Spleen (tissue), 7 donors: ENCODE measurements around the gene NPW.

ENCODE experiments used
- CTCF ChIP-seq, 11 experiments: fragments of 200-600 bp in 7 of 11; fragments of 450-650 bp in 4 of 11; sonication (generic) in 4 of 11; IDR thresholded peaks in 8 of 11; conservative IDR thresholded peaks in 3 of 11; 1 replicate in 7 of 11; 2 replicates in 4 of 11; pipeline versions ENCODE4 v1.4.0 to v1.8.0; 2016 to 2021; ENCODE audit warnings: antibody characterized with exemption in 11 of 11, inconsistent platforms in 4 of 11, mild to moderate bottlenecking in 1 of 11
- POLR2A ChIP-seq, 3 donors: fragments of 450-650 bp; IDR thresholded peaks; one replicate each; pipeline ENCODE4 v1.5.1; 2017; ENCODE audit warnings: antibody characterized with exemption in 3 of 3, mild to moderate bottlenecking in 1 of 3
- POLR2AphosphoS5 ChIP-seq, 3 donors: sonication (generic); formaldehyde crosslinking; IDR thresholded peaks; one replicate each; pipeline ENCODE4 v1.5.1; 2017; ENCODE audit warnings: antibody characterized with exemption in 3 of 3
- donor health status: DM: no; HTN: no; CAD: no; lungs with moderate emphysema.
- donor health status: DM: no; HTN: no; CAD: no.
- donor health status: DM: no; HTN: no; CAD: no.

- no peak for TF ChIP-seq CTCF (IDR thresholded peaks at IDR 0.05 in 8 of 11, conservative IDR thresholded peaks at IDR 0.05 in 3 of 11)
- TF ChIP-seq POLR2AphosphoS5 (IDR thresholded peaks at IDR 0.05): no peak
- no peak for TF ChIP-seq POLR2A (IDR thresholded peaks at IDR 0.05)
Measured at GRCh38 chr16:2063861-2064260, 44.3 kb downstream of the NPW start.
